ENCODE results near the gene ADARB1.

Gene ADARB1

GRCh38 chr21:45190013-45190412 lies 115.6 kb downstream of the ADARB1 start:
- in situ Hi-C loops (cut with HindIII; ENCODE audit: low sequenced_read_pairs), result no loop called here

- in situ Hi-C loops (cut with HindIII; ENCODE audit: low sequenced_read_pairs), result no loop called here
Observed at GRCh38 chr21:45192332-45192731, 118.0 kb downstream of the ADARB1 start.

- in situ Hi-C loops (cut with HindIII; ENCODE audit: low sequenced_read_pairs), result no loop called here
Observed at GRCh38 chr21:45196620-45197019, 122.2 kb downstream of the ADARB1 start.

- in situ Hi-C loops (cut with HindIII; ENCODE audit: low sequenced_read_pairs), result no loop called here
Observed at GRCh38 chr21:45199201-45199600, 124.8 kb downstream of the ADARB1 start.

GRCh38 chr21:45200031-45200430 lies 125.7 kb downstream of the ADARB1 start:
- in situ Hi-C loops (cut with HindIII; ENCODE audit: low sequenced_read_pairs), result loop anchor here (10.0 kb wide), 1 partner anchor 265 kb away; no protein-coding TSS in a partner anchor

GRCh38 chr21:45200581-45201296 lies 126.4 kb downstream of the ADARB1 start:
- in situ Hi-C loops (cut with HindIII; ENCODE audit: low sequenced_read_pairs), result loop anchor here (10.0 kb wide), 1 partner anchor 264 kb away; no protein-coding TSS in a partner anchor

- in situ Hi-C loops (cut with HindIII; ENCODE audit: low sequenced_read_pairs), result loop anchor here (10.0 kb wide), 1 partner anchor 262 kb away; no protein-coding TSS in a partner anchor
Observed at GRCh38 chr21:45202344-45202743, 128.0 kb downstream of the ADARB1 start.

GRCh38 chr21:45202889-45203288 lies 128.5 kb downstream of the ADARB1 start:
- in situ Hi-C loops (cut with HindIII; ENCODE audit: low sequenced_read_pairs), result loop anchor here (10.0 kb wide), 1 partner anchor 262 kb away; no protein-coding TSS in a partner anchor

GRCh38 chr21:45203983-45204382 lies 129.6 kb downstream of the ADARB1 start:
- in situ Hi-C loops (cut with HindIII; ENCODE audit: low sequenced_read_pairs), result loop anchor here (10.0 kb wide), 1 partner anchor 261 kb away; no protein-coding TSS in a partner anchor

GRCh38 chr21:45204395-45204794 lies 130.0 kb downstream of the ADARB1 start:
- in situ Hi-C loops (cut with HindIII; ENCODE audit: low sequenced_read_pairs), result loop anchor here (10.0 kb wide), 1 partner anchor 260 kb away; no protein-coding TSS in a partner anchor

GRCh38 chr21:45207839-45208626 lies 133.7 kb downstream of the ADARB1 start:
- in situ Hi-C loops (cut with HindIII; ENCODE audit: low sequenced_read_pairs), result loop anchor here (5.0 to 10.0 kb wide), 2 partner anchors 74 to 257 kb away; no protein-coding TSS in a partner anchor

- in situ Hi-C loops (cut with HindIII; ENCODE audit: low sequenced_read_pairs), result loop anchor here (5.0 to 10.0 kb wide), 2 partner anchors 74 to 256 kb away; no protein-coding TSS in a partner anchor
Observed at GRCh38 chr21:45208627-45208951, 134.2 kb downstream of the ADARB1 start.

GRCh38 chr21:45209046-45209445 lies 134.7 kb downstream of the ADARB1 start:
- in situ Hi-C loops (cut with HindIII; ENCODE audit: low sequenced_read_pairs), result loop anchor here (5.0 to 10.0 kb wide), 2 partner anchors 73 to 256 kb away; no protein-coding TSS in a partner anchor

GRCh38 chr21:45209685-45210284 lies 135.4 kb downstream of the ADARB1 start:
- in situ Hi-C loops (cut with HindIII; ENCODE audit: low sequenced_read_pairs), result loop anchor here (5.0 to 10.0 kb wide), 2 partner anchors 73 to 255 kb away; no protein-coding TSS in a partner anchor

- in situ Hi-C loops (cut with HindIII; ENCODE audit: low sequenced_read_pairs), result no loop called here
Observed at GRCh38 chr21:45210461-45210983, 136.1 kb downstream of the ADARB1 start.

GRCh38 chr21:45211661-45212060 lies 137.3 kb downstream of the ADARB1 start:
- in situ Hi-C loops (cut with HindIII; ENCODE audit: low sequenced_read_pairs), result no loop called here

GRCh38 chr21:45213392-45213791 lies 139.0 kb downstream of the ADARB1 start:
- in situ Hi-C loops (cut with HindIII; ENCODE audit: low sequenced_read_pairs), result no loop called here

GRCh38 chr21:45215213-45215612 lies 140.8 kb downstream of the ADARB1 start:
- in situ Hi-C loops (cut with HindIII; ENCODE audit: low sequenced_read_pairs), result loop anchor here (5.0 kb wide), 1 partner anchor 63 kb away; no protein-coding TSS in a partner anchor

GRCh38 chr21:45217010-45217409 lies 142.6 kb downstream of the ADARB1 start:
- in situ Hi-C loops (cut with HindIII; ENCODE audit: low sequenced_read_pairs), result loop anchor here (5.0 kb wide), 1 partner anchor 65 kb away; no protein-coding TSS in a partner anchor

GRCh38 chr21:45219517-45219916 lies 145.1 kb downstream of the ADARB1 start:
- in situ Hi-C loops (cut with HindIII; ENCODE audit: low sequenced_read_pairs), result loop anchor here (5.0 kb wide), 1 partner anchor 67 kb away; no protein-coding TSS in a partner anchor

- in situ Hi-C loops (cut with HindIII; ENCODE audit: low sequenced_read_pairs), result no loop called here
Observed at GRCh38 chr21:45220071-45220481, 145.7 kb downstream of the ADARB1 start.

Measured in endothelial cell of hepatic sinusoid (primary cell).